BJ (cell line): ENCODE measurements around the gene AKNA. TPM values are rescaled to one million over a fixed set of nuclear protein-coding genes. Genes with fewer than 3 reads are reported as not detected.

ENCODE experiments used
- CTCF ChIA-PET: fragments of 350-600 bp; formaldehyde crosslinking; extraction: SDS; loops from one replicate; lab custom pipeline; 2021; ENCODE audit warnings: antibody characterized with exemption, inconsistent platforms; lab: Yijun Ruan, JAX
- POLR2A ChIA-PET: fragments of 300-600 bp; sonication (Branson Sonifier 250); formaldehyde crosslinking; extraction: SDS; loops from one replicate; lab custom pipeline; 2021; ENCODE audit warnings: antibody characterized with exemption; lab: Charles Lee
- DNase-seq: peaks from one replicate; pipeline ENCODE4 v3.0.0-alpha.2; 2011; ENCODE audit warnings: low read depth
- H3K27me3 ChIP-seq: 2 replicates; pipeline ENCODE4 v1.6.0; 2011; ENCODE audit warnings: low read length; ENCODE audit not compliant: control insufficient read depth, insufficient read depth
- H3K36me3 ChIP-seq: 2 replicates; pipeline ENCODE4 v1.5.1; 2011; ENCODE audit warnings: low read length; ENCODE audit not compliant: control insufficient read depth, insufficient read depth
- H3K4me3 ChIP-seq: 2 replicates; pipeline ENCODE4 v1.5.1; 2011; ENCODE audit warnings: low read depth, mild to moderate bottlenecking, control low read depth, low read length
- polyA plus RNA-seq: library from polyadenylated mRNA; depleted of rRNA; stranded (reverse); fragments of >200 nt; gene quantifications from 2 replicates; pipeline ENCODE4 v1.2.3, GENCODE V29; 2011
- TF ChIP-seq, protein P1 (sequence below): IDR thresholded peaks from 2 replicates; pipeline ENCODE4 v1.5.1; 2011; ENCODE audit warnings: low read depth, mild to moderate bottlenecking, control low read depth, inconsistent platforms, low read length, moderate library complexity; ENCODE audit not compliant: insufficient read depth

The AKNA gene
- polyA plus RNA-seq, 1 experiment = 11.8 TPM

DNA sequence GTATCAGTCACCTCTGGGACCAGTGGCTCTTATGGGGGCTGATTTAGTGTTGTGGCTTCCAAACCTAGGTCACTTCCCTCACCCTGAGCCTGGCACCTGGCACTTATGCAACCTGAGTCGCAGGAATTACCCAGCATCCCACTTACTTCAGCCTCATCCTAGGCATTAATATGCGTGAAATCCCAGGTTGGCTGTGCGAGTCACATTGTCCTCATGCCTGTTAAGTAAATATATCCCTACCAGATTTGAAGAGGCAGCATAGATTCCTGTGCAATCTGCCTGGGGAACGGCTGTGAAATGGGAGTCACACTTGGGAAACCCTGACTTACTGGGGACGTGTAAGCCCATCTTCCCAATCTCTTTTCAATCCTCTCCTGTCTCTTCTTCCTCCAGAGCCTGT lies 42.7 kb upstream of the AKNA start:
- no peak for DNase-seq

DNA sequence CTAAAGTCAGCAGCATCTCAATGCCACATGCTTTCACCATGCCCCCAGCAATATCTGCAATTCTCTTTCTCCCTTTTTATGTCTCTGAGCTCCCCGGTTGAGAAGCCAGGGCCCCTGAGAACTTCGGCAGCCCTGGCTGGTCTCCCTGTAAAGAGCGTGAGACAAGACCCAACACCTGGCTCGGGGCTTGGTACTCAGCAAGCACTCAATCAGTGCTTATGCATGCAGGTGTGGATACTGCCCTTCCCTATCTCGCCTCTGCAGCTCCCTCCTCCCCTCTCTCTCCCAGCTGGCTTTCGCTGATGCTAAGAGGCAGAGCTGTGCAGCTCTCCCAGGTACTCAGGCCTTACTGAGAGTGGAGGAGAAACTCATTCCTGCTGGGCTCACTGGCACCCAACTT lies 41.7 kb upstream of the AKNA start:
- POLR2A ChIA-PET = no interaction called here
- TF ChIP-seq, protein P1, sequence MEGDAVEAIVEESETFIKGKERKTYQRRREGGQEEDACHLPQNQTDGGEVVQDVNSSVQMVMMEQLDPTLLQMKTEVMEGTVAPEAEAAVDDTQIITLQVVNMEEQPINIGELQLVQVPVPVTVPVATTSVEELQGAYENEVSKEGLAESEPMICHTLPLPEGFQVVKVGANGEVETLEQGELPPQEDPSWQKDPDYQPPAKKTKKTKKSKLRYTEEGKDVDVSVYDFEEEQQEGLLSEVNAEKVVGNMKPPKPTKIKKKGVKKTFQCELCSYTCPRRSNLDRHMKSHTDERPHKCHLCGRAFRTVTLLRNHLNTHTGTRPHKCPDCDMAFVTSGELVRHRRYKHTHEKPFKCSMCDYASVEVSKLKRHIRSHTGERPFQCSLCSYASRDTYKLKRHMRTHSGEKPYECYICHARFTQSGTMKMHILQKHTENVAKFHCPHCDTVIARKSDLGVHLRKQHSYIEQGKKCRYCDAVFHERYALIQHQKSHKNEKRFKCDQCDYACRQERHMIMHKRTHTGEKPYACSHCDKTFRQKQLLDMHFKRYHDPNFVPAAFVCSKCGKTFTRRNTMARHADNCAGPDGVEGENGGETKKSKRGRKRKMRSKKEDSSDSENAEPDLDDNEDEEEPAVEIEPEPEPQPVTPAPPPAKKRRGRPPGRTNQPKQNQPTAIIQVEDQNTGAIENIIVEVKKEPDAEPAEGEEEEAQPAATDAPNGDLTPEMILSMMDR = no peak
- H3K36me3 ChIP-seq = no peaks in the 10 kb centered on the region
- no peak overlapping the region for H3K4me3 ChIP-seq
- peaks cover 2% of the 10 kb centered on the region for H3K27me3 ChIP-seq
- DNase-seq = no peak
- CTCF ChIA-PET = interaction anchor here (0.6 to 1.1 kb wide), 4 partner anchors 10 to 321 kb away, joined by 3 to 5 read pairs (median 4); no protein-coding TSS in a partner anchor

More for the DNA sequence above, 42.7 kb upstream of the AKNA start:
- TF ChIP-seq, protein P1 = no peak
- H3K4me3 ChIP-seq = no peak overlapping the region
- no peaks in the 10 kb centered on the region for H3K36me3 ChIP-seq
- H3K27me3 ChIP-seq = peaks cover 3% of the 10 kb centered on the region
- CTCF ChIA-PET = interaction anchor here (0.9 to 1.7 kb wide), 2 partner anchors 11 to 231 kb away, joined by 4 read pairs; no protein-coding TSS in a partner anchor
- POLR2A ChIA-PET = no interaction called here

DNA sequence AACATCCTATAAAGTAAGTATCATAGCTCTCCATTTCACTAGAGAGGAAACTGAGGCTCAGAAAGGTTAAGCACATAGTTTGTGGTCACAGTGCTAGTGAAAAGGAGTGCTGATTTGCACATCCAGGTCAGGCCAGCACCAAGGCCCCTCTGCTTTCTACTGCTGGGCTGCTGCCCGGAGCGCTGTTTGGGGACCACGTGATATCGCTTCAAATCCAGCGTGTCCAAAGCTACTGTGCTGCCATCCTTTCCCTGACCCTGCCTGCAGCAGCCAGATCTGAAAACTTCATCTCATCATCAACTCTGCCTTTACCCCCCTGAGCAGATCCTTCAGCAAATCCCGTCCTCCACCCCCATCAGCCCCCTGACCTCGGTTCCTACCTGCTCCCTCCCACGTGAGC lies 40.7 kb upstream of the AKNA start:
- H3K36me3 ChIP-seq = no peaks in the 10 kb centered on the region
- no peak overlapping the region for H3K4me3 ChIP-seq
- CTCF ChIA-PET = interaction anchor here (0.6 to 1.7 kb wide), 4 partner anchors 23 to 225 kb away, joined by 3 to 6 read pairs (median 3); no protein-coding TSS in a partner anchor
- TF ChIP-seq, protein P1 = no peak
- no peak for DNase-seq
- POLR2A ChIA-PET = no interaction called here
- peaks cover 2% of the 10 kb centered on the region for H3K27me3 ChIP-seq

DNA sequence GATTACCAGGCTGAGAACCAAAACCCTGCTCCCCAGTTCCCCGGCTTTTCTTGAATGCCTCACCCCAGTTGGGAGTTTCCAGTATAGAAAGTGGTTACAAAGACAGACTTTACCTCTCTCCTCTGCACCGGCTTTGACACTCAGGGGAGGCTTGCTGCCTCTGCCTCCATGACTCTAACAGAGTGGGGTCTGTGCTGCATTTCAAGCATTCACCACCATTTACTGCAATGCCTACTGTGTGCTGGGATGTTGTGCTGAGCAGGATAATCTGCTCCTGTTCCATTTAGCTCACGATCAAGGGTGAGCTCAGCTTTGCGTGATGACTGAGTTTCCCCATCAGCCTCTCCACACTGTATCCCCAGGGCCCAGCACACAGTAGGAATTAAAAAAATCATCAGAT lies 39.9 kb upstream of the AKNA start:
- Histone ChIP-seq H3K36me3 (no peaks in the 10 kb centered on the region), H3K27me3 (peaks cover 2% of the 10 kb centered on the region), H3K4me3 (no peak overlapping the region)
- TF ChIP-seq, protein P1 = no peak
- ChIA-PET CTCF (interaction anchor here (1.3 to 1.7 kb wide), 2 partner anchors 22 to 61 kb away, joined by 3 to 6 read pairs; no protein-coding TSS in a partner anchor), POLR2A (no interaction called here)
- DNase-seq = no peak

DNA sequence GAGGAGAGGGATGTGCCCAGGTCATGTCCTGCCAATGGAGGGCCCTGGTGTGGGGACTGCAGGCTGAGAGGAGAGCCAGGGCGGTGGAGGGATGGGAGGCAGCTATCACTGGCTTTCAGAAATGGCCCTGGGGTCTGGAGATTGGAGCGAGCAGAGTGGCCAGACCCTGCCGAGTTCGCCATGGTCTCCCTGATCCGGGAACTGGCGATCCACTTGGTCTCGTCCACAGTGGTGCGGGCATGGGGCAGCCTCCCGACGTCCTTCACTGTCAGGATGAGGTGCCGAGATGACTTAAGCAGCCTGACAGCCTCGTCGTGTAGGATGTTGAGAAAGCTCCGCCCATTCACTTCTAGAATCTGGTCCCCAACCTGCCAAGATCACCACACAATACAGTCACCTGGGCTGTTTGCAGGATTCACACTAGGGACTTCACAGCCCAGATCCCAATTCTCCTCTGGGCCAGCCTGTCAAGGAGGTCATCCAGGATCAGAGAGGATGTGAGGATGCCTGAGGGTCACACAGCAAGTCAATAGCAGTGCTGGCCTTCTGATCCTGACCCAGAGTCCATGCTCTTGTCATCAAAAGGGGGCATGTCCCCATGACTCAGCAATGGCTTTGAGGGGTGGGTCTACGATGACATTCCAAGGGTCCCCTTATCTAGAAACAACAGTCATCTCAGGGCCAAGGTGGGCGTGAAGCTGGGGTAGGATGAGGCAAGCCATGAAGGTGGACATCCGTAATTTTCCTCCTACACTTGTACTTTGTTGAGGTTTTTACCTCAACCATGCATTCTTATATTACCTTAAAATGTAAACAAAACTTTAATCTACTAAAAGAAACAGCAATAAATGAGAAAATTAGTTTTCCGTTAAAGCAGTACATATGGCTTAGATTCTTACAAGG lies 38.5 kb upstream of the AKNA start:
- TF ChIP-seq, protein P1 = no peak
- Histone ChIP-seq H3K27me3 (peaks cover 1% of the 10 kb centered on the region), H3K4me3 (no peak overlapping the region), H3K36me3 (no peaks in the 10 kb centered on the region)
- ChIA-PET CTCF (interaction anchor here (0.6 to 1.5 kb wide), 2 partner anchors 227 to 237 kb away, joined by 3 to 4 read pairs; no protein-coding TSS in a partner anchor), POLR2A (no interaction called here)
- no peak for DNase-seq
